ENCODE data around the gene PGRMC2.

Gene PGRMC2

GRCh38 chr4:128308986-128309385 is 21.4 kb upstream of the PGRMC2 start:
- Mint-ChIP-seq H3K9me3 (no peaks in the 10 kb centered on the region), H3K27me3 (no peaks in the 10 kb centered on the region), H3K27ac (no peak overlapping the region), H3K36me3 (peaks cover 6% of the 10 kb centered on the region), H3K4me3 (no peak overlapping the region), H3K4me1 (no peaks in the 10 kb centered on the region)

DNA sequence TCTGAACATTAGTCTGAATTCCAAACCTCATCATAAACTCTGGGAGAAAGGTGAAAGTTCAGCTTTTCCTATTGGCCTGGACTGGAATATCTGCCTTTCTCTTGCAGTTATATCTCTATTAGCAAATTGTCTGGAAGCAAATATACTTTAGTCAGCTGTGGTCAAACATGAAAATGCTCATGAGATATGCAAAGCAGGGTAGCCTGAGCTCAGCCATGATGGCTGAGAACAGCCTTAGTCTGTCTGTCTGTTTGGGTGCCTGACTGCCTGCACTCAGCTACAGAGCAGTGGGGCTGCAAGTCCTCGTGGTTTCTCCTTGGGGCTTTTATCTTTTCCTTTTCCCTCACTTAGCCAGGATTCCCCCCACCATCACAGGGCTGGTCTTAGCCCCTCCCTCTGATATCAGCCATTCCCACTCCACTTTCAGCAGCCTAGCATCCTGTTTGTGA is 19.5 kb upstream of the PGRMC2 start:
- Mint-ChIP-seq H3K9me3 (no peaks in the 10 kb centered on the region), H3K27me3 (no peaks in the 10 kb centered on the region), H3K36me3 (peaks cover 12% of the 10 kb centered on the region), H3K4me3 (no peak overlapping the region), H3K27ac (no peak overlapping the region), H3K4me1 (no peaks in the 10 kb centered on the region)

- H3K4me3 Mint-ChIP-seq, result no peak overlapping the region
Measured at GRCh38 chr4:128305942-128306341, 18.3 kb upstream of the PGRMC2 start.

DNA sequence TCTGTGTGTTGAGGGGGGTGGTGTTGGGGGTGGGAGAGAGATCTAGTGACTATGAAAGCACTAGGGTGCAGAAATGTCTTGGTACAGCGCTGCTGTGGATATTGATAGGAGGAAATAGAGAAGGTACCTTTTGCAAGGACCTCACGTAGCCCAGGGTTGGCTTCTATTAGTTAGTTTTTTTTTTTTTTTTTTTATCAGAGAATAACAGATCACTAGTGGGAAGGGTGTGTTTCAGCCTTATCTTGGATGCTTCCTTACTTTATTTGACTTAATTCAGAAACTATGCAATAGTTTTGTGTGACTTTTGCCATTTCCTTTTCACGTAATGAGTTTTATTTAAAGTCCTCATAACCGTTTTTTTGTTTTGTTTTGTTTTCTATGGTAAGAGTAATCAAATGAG is 16.4 kb upstream of the PGRMC2 start:
- Mint-ChIP-seq H3K4me3 (no peak overlapping the region), H3K27ac (no peak overlapping the region), H3K27me3 (no peaks in the 10 kb centered on the region), H3K36me3 (peaks cover 17% of the 10 kb centered on the region), H3K4me1 (no peaks in the 10 kb centered on the region), H3K9me3 (no peaks in the 10 kb centered on the region)

More at GRCh38 chr4:128305942-128306341, 18.3 kb upstream of the PGRMC2 start:
- Mint-ChIP-seq H3K27me3 (no peaks in the 10 kb centered on the region), H3K4me1 (no peaks in the 10 kb centered on the region), H3K36me3 (peaks cover 13% of the 10 kb centered on the region), H3K27ac (no peak overlapping the region), H3K9me3 (no peaks in the 10 kb centered on the region)

DNA sequence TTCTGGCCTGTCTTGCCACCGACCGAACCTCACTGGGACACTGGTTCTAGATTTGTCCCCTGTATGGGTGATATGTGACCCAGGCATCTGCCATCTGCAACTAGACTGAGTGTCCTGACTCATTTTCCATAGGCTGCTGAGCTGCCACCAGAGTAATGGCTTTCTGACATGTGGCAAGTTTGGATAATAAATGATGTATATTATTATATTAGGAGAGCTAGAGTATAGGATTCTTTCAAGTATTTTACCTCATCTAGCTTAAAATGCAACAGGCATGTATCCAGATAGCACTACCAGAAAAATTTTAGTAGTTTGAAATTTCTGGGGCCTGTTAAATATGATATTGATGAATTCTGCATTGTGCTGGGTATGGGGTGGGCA is 15.8 kb upstream of the PGRMC2 start:
- H3K4me3 Mint-ChIP-seq, result no peak overlapping the region
- no peaks in the 10 kb centered on the region for H3K9me3 Mint-ChIP-seq
- no peaks in the 10 kb centered on the region for H3K27me3 Mint-ChIP-seq
- peaks cover 19% of the 10 kb centered on the region for H3K36me3 Mint-ChIP-seq
- H3K27ac Mint-ChIP-seq, result no peak overlapping the region
- H3K4me1 Mint-ChIP-seq, result no peaks in the 10 kb centered on the region

GRCh38 chr4:128301979-128302378 is 14.4 kb upstream of the PGRMC2 start:
- Mint-ChIP-seq H3K4me3 (no peak overlapping the region), H3K9me3 (no peaks in the 10 kb centered on the region), H3K36me3 (peaks cover 25% of the 10 kb centered on the region), H3K27me3 (no peaks in the 10 kb centered on the region), H3K27ac (no peak overlapping the region), H3K4me1 (no peaks in the 10 kb centered on the region)

DNA sequence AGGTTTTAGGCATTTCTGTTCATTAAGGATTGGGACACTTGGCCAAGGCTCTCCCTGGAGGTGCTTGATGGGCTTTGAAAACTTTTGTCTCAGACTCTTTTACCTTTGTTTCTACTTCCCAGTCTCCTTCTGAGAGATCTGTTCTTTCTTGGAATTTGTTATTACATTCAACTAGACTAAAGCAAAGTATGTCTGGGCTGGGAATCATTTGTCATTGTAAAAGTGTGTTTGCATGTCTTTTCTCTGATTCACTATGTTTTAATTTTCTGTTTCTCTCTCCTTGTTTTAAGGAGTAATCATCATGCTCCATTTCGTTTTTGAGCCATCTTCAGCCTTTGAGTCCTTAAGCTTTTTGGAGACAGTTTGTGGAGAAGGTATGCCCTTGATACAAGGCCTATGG is 12.2 kb upstream of the PGRMC2 start:
- peaks cover 28% of the 10 kb centered on the region for H3K36me3 Mint-ChIP-seq
- H3K27me3 Mint-ChIP-seq, result no peaks in the 10 kb centered on the region
- H3K27ac Mint-ChIP-seq, result no peak overlapping the region
- no peak overlapping the region for H3K4me3 Mint-ChIP-seq
- no peaks in the 10 kb centered on the region for H3K9me3 Mint-ChIP-seq
- H3K4me1 Mint-ChIP-seq, result no peaks in the 10 kb centered on the region

DNA sequence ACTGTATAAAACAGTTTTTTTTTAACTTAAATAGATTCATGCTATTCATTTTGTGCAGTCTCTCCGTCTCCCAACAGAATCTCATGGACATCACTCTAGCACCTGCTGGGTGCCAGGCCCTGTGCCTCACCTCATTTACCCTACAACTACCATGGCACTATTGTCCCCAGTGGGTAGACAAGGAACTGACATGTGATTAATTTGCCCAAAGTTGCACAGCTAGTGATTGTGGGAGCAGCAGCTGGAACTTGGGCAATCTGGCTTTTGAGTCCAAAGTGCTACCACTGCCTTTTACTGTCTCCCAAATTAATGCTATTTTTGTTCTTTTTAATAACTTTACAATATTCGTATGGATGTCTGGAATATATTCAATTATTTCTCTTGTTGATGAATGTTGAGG is 11.2 kb upstream of the PGRMC2 start:
- no peaks in the 10 kb centered on the region for H3K9me3 Mint-ChIP-seq
- H3K4me3 Mint-ChIP-seq, result no peak overlapping the region
- no peaks in the 10 kb centered on the region for H3K4me1 Mint-ChIP-seq
- H3K27ac Mint-ChIP-seq, result no peak overlapping the region
- H3K27me3 Mint-ChIP-seq, result no peaks in the 10 kb centered on the region
- peaks cover 28% of the 10 kb centered on the region for H3K36me3 Mint-ChIP-seq

DNA sequence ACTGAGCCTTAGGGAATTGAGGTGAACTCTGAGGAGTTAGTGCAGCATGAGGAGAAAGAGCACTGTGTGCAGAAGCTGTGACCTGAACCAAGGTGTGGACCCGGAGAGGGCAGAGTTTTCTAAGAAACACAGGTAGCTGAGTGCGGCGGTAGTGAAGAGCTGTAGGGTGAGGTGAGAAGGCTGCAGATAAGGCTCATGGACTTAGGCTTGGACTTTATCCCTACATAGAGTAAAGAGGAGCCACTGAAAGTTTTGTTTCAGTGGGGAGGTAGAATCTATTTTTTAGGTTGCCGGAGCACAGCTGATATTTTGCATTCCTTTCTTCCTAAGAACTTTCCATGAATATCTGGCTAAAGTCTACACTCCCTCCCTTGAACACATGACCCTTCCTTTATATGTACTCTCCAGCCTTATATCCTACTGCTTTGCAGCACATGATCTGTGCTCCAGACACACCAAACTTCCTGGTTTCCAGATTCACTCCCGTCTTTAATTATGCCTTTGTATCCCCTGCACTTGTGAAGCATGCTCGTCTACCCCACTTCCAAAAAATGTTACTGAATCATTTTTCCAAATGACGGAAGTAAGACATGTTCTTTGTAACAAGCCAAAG is 10.6 kb upstream of the PGRMC2 start:
- Mint-ChIP-seq H3K4me1 (no peaks in the 10 kb centered on the region), H3K4me3 (no peak overlapping the region), H3K9me3 (no peaks in the 10 kb centered on the region), H3K27ac (no peak overlapping the region), H3K27me3 (no peaks in the 10 kb centered on the region), H3K36me3 (peaks cover 27% of the 10 kb centered on the region)

- H3K4me3 Mint-ChIP-seq, result no peak overlapping the region
- peaks cover 20% of the 10 kb centered on the region for H3K36me3 Mint-ChIP-seq
- H3K4me1 Mint-ChIP-seq, result peaks cover 6% of the 10 kb centered on the region
- no peaks in the 10 kb centered on the region for H3K9me3 Mint-ChIP-seq
- H3K27ac Mint-ChIP-seq, result no peak overlapping the region
- no peaks in the 10 kb centered on the region for H3K27me3 Mint-ChIP-seq
Measured at GRCh38 chr4:128295255-128295654, 7.6 kb upstream of the PGRMC2 start.

DNA sequence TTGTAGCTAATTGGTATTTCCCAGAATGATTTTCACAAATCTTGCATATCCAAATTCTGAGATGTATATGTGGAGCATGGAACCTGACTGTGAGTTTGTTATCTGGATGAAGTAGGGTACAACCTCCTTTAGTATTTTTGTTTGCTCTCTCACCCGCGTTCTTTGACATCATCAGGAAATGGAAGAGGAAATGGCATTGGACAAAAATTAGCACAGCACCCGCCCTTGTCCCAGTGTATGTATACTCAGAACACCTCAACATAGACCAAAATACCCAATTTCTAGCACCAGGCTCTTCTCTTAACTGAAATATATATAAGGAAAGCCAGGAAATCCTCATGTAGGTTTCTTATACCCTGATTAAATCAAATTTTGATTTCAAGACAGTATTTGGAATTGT is 6.9 kb upstream of the PGRMC2 start:
- Mint-ChIP-seq H3K4me3 (no peak overlapping the region), H3K4me1 (peaks cover 9% of the 10 kb centered on the region), H3K9me3 (no peaks in the 10 kb centered on the region), H3K27me3 (no peaks in the 10 kb centered on the region), H3K27ac (no peak overlapping the region), H3K36me3 (peaks cover 17% of the 10 kb centered on the region)

- Mint-ChIP-seq H3K27ac (no peak overlapping the region), H3K4me3 (no peak overlapping the region), H3K9me3 (no peaks in the 10 kb centered on the region), H3K27me3 (no peaks in the 10 kb centered on the region), H3K36me3 (peaks cover 10% of the 10 kb centered on the region), H3K4me1 (peaks cover 18% of the 10 kb centered on the region)
Measured at GRCh38 chr4:128292349-128292748, 4.7 kb upstream of the PGRMC2 start.

GRCh38 chr4:128291096-128291495 is 3.5 kb upstream of the PGRMC2 start:
- no peak overlapping the region for H3K4me3 Mint-ChIP-seq

DNA sequence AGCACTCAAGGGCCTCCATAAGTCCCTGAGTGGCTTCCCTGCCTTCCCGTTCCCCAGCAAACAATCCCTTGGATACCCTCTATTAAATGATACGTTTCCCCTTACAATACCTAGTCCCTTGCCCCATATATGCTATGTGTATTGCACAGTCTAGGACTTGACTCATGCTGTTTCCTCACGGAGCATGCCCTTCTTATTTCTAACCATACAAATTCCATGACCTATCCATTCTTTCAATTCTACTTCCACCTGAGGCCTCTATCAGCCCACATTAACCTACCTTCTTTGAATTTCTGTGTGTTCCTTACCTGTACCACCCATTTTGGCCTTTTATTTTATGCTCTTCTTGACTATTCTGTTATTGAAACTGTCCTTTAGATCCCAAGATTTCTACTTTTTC is 2.9 kb upstream of the PGRMC2 start:
- H3K4me1 Mint-ChIP-seq, result peaks cover 29% of the 10 kb centered on the region
- H3K27ac Mint-ChIP-seq, result no peak overlapping the region
- H3K4me3 Mint-ChIP-seq, result no peak overlapping the region
- peaks cover 3% of the 10 kb centered on the region for H3K36me3 Mint-ChIP-seq
- no peaks in the 10 kb centered on the region for H3K27me3 Mint-ChIP-seq
- no peaks in the 10 kb centered on the region for H3K9me3 Mint-ChIP-seq

More at GRCh38 chr4:128291096-128291495, 3.5 kb upstream of the PGRMC2 start:
- Mint-ChIP-seq H3K9me3 (no peaks in the 10 kb centered on the region), H3K27ac (no peak overlapping the region), H3K27me3 (no peaks in the 10 kb centered on the region), H3K4me1 (peaks cover 24% of the 10 kb centered on the region), H3K36me3 (peaks cover 3% of the 10 kb centered on the region)

DNA sequence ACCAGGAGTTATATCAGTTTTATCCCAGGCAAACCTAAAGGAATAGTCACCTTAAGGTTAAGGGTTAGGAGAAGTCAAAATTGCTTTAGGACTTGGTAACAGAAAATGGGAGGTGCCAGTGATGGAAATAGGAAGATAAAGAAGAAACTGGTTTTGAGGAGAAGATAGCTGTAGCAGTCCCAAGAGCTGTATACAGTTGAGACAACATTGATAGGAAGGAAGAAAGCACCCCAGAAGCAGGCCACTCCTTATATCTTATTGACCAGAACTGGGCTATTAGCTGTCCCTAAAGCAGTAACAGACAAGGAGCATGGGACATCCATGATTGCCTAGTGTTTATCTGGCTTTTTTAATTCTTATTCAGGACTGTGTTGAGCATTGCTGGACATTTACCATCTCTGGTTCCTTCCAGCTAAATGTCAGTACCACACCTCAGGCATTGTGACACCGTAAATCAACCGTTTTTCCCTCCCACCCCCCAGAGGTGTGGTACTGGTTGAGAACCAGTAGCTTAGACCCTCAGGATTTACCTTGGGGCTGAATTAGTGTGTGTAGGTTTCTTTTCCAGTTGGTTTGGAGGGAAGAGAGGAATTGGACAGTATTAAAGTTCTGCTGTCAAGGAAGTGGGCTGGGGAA is 2.0 kb upstream of the PGRMC2 start:
- Mint-ChIP-seq H3K36me3 (no peaks in the 10 kb centered on the region), H3K4me3 (no peak overlapping the region), H3K9me3 (no peaks in the 10 kb centered on the region), H3K27ac (no peak overlapping the region), H3K27me3 (no peaks in the 10 kb centered on the region), H3K4me1 (peaks cover 37% of the 10 kb centered on the region)

- Mint-ChIP-seq H3K9me3 (no peaks in the 10 kb centered on the region), H3K27ac (peak overlapping the region; percentile 93), H3K36me3 (peaks cover 3% of the 10 kb centered on the region), H3K4me1 (peaks cover 41% of the 10 kb centered on the region), H3K4me3 (peak overlapping the region; percentile 88), H3K27me3 (no peaks in the 10 kb centered on the region)
Measured at GRCh38 chr4:128288689-128289106, 1.1 kb upstream of the PGRMC2 start.

All from activated naive CD4-positive, alpha-beta T cell treated with anti-CD3 and anti-CD28 coated beads, Interleukin-2, amount 50 U/mL, for 24 hours (primary cell).